GM18951 (cell line): ENCODE data around the gene FLOT1.

Experiments used
- POLR2A ChIP-seq: IDR thresholded peaks from 4 replicates; pipeline ENCODE4 v1.6.1; 2011; ENCODE audit warnings: mild to moderate bottlenecking; ENCODE audit not compliant: insufficient read length, insufficient read depth; ENCODE audit errors: extremely low read depth
- in situ Hi-C: fragments of 300-500 bp; cut with MboI; formaldehyde crosslinking; loops from one replicate; pipeline ENCODE4 v1.12.0; 2022; ENCODE audit warnings: low sequenced_read_pairs, mixed read lengths, inconsistent platforms; ENCODE audit not compliant: unreplicated experiment

FLOT1 gene

GRCh38 chr6:30700340-30700739 lies 42.1 kb downstream of the FLOT1 start:
- in situ Hi-C loops, result no loop called here
- no peak for TF ChIP-seq POLR2A

- in situ Hi-C loops, result no loop called here
- no peak for TF ChIP-seq POLR2A
Observed at GRCh38 chr6:30696432-30696831, 46.1 kb downstream of the FLOT1 start.

- no peak for TF ChIP-seq POLR2A
- in situ Hi-C loops, result no loop called here
Observed at GRCh38 chr6:30691208-30691847, 51.2 kb downstream of the FLOT1 start.

GRCh38 chr6:30690403-30691207 lies 51.9 kb downstream of the FLOT1 start, which contains the start of gene NRM:
Gene NRM, minus strand, starts transcription at chr6:30690984. Its CDS starts 10 bp downstream, at chr6:30690974.
- in situ Hi-C loops, result no loop called here
- TF ChIP-seq POLR2A, result peak; percentile 76

GRCh38 chr6:30689985-30690384 lies 52.5 kb downstream of the FLOT1 start:
- no peak for TF ChIP-seq POLR2A
- in situ Hi-C loops, result no loop called here

- in situ Hi-C loops, result no loop called here
- peak; percentile 2 for TF ChIP-seq POLR2A
Observed at GRCh38 chr6:30689022-30689865, 53.2 kb downstream of the FLOT1 start.

DNA sequence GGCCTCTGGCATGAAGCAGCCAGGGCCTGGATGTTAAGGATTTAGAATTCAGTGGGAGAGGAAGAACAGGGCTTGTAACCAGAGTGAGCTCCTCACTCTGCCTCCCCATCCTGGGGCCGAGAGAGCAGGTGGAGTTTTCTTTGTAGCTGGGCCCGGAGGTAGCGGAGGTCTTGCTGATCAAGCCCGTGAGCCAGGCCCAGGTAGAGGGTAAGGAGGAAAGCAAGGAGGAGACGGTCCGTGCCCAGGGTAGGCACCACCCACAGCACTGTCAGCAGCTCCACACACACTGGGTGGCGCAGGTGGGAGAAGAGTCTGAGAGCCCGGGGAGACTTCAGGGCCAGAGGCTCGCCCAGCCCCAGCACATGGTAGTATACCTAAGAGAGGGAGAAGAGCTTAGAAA lies 53.9 kb downstream of the FLOT1 start:
- in situ Hi-C loops, result no loop called here
- peak; percentile 58 for TF ChIP-seq POLR2A

GRCh38 chr6:30687659-30688431 lies 54.6 kb downstream of the FLOT1 start:
- in situ Hi-C loops, result no loop called here
- TF ChIP-seq POLR2A, result peak; percentile 57

GRCh38 chr6:30686908-30687658 lies 55.4 kb downstream of the FLOT1 start:
- TF ChIP-seq POLR2A, result peak; percentile 75
- in situ Hi-C loops, result no loop called here

- TF ChIP-seq POLR2A, result peak; percentile 59
- in situ Hi-C loops, result no loop called here
Observed at GRCh38 chr6:30686009-30686907, 56.2 kb downstream of the FLOT1 start, which contains the start of gene PPP1R18. Gene PPP1R18, minus strand, starts transcription at chr6:30686645. Its CDS starts 627 bp downstream, at chr6:30686018.
